NB4 (cell line): Measurements from ENCODE around the gene MAMLD1.

ENCODE experiments used
- DNase-seq: peaks from one replicate; pipeline ENCODE4 v3.0.0; 2010; ENCODE audit warnings: low read depth
- H3K4me3 ChIP-seq: one replicate; pipeline ENCODE4 v1.5.1; 2011; ENCODE audit warnings: mild to moderate bottlenecking, low read depth, low read length, moderate library complexity
- MYC ChIP-seq: IDR thresholded peaks from 2 replicates; pipeline ENCODE4 v1.6.1; 2011; ENCODE audit warnings: low read depth, low read length
- POLR2A ChIP-seq: IDR thresholded peaks from 2 replicates; pipeline ENCODE4 v1.6.1; 2011; ENCODE audit warnings: mild to moderate bottlenecking; ENCODE audit not compliant: insufficient read length; ENCODE audit errors: extremely low read depth
- TF ChIP-seq, protein P1 (sequence below): IDR thresholded peaks from 2 replicates; pipeline ENCODE4 v1.6.1; 2011; ENCODE audit warnings: low read depth, low read length
- TF ChIP-seq, protein P2 (sequence below): IDR thresholded peaks from one replicate; pipeline ENCODE4 v1.5.1; 2012; ENCODE audit warnings: low read depth, low read length

Gene MAMLD1

DNA sequence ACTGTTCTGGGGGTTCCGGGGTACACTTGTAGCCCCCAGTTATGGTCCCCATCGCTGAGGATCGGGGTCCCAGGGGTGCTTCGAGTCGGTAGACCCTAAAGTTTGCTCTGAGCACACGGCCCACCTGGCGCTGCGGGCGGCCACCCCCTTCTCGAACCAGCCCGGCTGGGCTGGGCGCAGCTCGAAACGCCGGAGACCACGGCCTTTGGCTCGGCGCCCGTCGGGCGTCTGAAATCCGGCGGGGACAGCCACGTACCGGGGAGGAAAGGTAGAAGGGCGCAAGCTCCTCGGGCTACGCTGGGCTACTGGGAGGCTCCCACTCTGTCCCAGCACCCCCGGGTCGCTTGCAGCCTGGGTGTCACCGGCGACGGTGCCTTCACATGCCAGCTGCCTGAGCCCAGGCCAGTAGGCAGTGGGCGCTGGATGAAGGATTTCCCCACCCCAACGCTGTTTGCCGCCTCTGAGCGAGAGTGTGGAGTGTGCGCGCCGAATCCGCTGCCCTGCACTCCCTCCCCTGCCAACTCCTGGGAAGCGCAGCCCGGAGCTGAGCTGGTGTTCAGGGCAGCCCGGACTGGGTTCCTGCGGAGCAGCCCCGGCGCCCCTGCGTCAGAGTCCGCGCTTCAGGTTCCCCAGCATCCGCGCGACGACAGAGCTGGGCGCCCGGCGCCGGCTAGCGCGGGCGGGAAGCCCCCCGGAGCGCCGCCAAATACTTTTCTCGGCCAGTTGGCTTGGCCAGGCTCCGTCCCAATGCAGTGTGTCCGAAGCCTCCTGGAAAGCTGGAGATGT, 637 bp downstream of the MAMLD1 start:
- DNase-seq = peak; percentile 14
- no peak for TF ChIP-seq MYC
- TF ChIP-seq, protein P1, sequence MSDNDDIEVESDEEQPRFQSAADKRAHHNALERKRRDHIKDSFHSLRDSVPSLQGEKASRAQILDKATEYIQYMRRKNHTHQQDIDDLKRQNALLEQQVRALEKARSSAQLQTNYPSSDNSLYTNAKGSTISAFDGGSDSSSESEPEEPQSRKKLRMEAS = no peak
- TF ChIP-seq, protein P2, sequence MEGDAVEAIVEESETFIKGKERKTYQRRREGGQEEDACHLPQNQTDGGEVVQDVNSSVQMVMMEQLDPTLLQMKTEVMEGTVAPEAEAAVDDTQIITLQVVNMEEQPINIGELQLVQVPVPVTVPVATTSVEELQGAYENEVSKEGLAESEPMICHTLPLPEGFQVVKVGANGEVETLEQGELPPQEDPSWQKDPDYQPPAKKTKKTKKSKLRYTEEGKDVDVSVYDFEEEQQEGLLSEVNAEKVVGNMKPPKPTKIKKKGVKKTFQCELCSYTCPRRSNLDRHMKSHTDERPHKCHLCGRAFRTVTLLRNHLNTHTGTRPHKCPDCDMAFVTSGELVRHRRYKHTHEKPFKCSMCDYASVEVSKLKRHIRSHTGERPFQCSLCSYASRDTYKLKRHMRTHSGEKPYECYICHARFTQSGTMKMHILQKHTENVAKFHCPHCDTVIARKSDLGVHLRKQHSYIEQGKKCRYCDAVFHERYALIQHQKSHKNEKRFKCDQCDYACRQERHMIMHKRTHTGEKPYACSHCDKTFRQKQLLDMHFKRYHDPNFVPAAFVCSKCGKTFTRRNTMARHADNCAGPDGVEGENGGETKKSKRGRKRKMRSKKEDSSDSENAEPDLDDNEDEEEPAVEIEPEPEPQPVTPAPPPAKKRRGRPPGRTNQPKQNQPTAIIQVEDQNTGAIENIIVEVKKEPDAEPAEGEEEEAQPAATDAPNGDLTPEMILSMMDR = no peak
- no peak for TF ChIP-seq POLR2A
- no peak overlapping the region for H3K4me3 ChIP-seq

DNA sequence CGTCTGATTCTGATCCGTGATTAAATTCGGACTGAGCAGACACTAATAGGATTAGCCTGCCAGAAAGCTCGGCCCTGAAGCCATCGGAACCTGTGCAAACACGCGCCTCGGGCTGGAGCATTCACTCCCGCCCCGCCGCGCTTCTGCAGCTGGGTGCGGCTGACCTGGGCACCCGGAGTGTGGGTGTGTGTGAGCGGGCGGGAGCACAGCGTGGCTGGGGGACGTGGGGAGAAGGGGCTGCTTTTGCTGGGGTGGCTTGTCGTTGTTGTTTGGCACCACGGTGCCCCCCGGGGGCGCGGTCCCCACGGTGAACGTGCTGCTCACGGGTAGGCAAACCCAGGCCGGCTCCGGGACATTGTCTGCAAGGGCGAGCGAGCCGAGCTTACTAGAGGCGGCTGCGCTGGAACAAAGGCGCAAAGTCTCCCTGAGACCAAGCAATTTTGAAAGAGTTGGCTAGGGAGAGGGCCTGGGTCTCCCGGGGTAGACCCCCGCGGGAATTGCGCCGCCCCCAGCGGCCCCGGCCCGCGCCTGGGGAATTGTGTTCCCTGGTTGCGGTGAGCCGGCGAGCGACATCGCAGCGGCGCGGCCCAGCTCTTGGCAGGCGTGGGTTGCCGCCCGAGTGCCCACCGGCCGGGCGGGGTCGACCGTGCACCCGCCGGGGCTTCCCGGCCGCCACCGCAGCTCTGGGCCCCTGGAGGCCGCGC, 1.4 kb downstream of the MAMLD1 start:
- H3K4me3 ChIP-seq = no peak overlapping the region
- TF ChIP-seq MYC (no peak), POLR2A (no peak)
- TF ChIP-seq, protein P1 = no peak
- TF ChIP-seq, protein P2 = no peak
- peak; percentile 46 for DNase-seq

DNA sequence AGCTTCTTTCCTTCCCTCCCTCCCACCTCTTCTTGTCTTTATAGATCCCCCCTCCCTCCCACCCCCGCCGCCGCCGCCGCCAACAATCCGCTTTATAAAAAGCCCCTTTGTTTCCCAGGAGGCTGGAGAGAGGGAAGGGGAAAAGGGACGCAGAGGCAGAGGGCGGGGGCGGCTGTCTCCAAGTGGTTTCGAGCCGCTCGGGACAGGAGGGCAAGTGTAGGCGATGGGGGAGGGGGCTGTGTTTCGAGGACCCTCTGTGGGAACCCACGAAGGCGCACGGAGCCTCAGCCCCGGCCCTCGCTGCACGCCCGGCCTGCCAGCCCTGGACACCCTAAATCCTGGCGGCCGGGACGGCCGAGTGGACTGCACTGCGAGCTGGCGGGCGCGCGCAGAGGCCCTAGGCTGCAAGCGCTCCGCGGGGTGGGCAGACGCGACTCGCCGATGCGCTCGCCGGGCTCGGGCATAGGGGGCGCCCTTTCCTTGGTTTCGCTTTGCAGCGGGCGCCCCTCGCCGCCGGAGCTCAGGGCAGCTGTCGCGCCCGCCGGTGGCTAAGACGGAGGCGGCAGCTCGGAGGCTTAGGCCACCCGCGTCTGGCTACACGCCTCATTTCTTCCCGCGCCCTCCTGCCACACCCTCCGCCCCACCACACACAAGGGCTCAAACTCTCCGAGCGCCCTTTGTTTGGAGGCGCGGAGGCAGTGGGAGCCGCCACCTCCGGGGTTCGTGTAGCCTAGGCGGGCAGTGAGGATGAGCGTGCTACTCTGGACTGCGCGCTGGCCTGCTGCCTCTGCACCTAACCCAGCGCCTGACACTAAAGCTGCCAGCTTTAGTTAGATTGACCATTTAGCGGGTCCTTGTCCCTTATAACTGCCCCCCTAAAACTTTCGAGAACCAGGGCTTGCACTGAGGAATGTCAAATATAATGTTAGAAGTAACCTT, 2.2 kb downstream of the MAMLD1 start:
- peak; percentile 80 for DNase-seq
- TF ChIP-seq POLR2A = no peak
- TF ChIP-seq, protein P2 = peak; percentile 28
- H3K4me3 ChIP-seq = peak overlapping the region; percentile 11

DNA sequence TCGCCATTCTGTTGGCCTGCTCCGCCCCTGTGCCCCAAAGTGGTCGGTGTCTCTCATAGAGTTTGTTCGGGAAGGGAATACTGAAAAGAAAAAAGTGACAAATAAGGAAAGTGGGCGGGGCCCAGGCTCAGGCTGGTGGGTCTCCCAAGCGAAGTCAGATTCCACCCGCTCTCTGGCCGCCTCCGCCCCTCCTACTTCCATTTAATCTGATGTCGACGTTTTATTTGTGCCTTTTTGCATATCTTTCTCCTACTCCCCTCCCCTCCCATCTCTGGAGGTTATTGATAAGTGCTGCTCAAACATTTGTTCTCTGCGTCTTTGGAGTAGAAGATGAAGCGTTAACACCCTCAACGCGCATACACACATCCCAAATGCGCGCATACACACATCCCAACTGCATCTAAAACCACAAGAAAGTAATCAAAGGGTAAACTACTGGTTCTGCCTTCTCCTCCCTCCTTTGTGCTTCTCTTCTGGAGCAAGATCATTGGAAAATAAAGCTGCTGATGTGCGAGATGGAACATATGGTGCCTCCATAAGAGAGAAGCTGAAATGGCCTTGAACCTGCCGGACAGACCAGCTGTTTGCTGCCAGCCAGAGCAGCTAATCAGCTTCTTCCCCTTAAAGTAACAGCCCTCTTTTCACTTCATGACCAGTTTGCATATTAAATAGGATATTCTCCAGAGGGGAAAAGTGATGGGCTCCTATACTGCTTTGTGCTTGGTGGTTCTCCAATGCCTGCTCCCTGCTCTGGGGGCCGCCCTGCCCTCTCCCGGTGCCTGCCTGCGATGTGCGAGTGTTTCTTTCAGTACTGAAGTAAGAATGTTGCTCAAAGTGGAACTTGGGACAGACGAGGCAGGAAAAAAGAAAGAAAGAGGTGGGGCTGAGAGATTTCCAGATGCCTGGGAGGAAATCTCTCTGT, 3.1 kb downstream of the MAMLD1 start:
- TF ChIP-seq POLR2A (no peak), MYC (no peak)
- TF ChIP-seq, protein P2 = no peak
- TF ChIP-seq, protein P1 = no peak
- DNase-seq = no peak
- H3K4me3 ChIP-seq = no peak overlapping the region

- TF ChIP-seq, protein P2 = no peak
- no peak for TF ChIP-seq MYC
- no peak for TF ChIP-seq POLR2A
- TF ChIP-seq, protein P1 = no peak
- no peak overlapping the region for H3K4me3 ChIP-seq
- DNase-seq = no peak
These were observed 3.9 kb downstream of the MAMLD1 start for GRCh38 chrX:150366951-150367545.
